ENCODE results near the gene EYA4. TPM values are rescaled to one million over a fixed set of nuclear protein-coding genes. Genes with fewer than 3 reads are reported as not detected.

Gene EYA4
- total RNA-seq, 2 experiments from 2014 or later = not detected

GRCh38 chr6:133297657-133298056, 56.5 kb downstream of the EYA4 start:
- H3K4me2 ChIP-seq (ENCODE audit: low read length) = no peak overlapping the region
- H3K27ac ChIP-seq (ENCODE audit: low read depth, low read length, poor library complexity, severe bottlenecking) = no peak overlapping the region
- no peaks in the 10 kb centered on the region for H4K20me1 ChIP-seq (ENCODE audit: insufficient read depth, low read length)
- no peaks in the 10 kb centered on the region for H3K9me3 ChIP-seq (ENCODE audit: low read length)
- H2AFZ ChIP-seq (ENCODE audit: low read length) = no peak overlapping the region
- H3K36me3 ChIP-seq (ENCODE audit: insufficient read depth, low read length) = no peaks in the 10 kb centered on the region
- H3K9me2 ChIP-seq (ENCODE audit: insufficient read depth, low read length) = no peaks in the 10 kb centered on the region
- H3K79me2 ChIP-seq (ENCODE audit: insufficient read depth, low read depth, low read length) = no peaks in the 10 kb centered on the region
- TF ChIP-seq CTCF (conservative IDR thresholded peaks at IDR 0.05; ENCODE audit: low read length) = no peak
- no peak for TF ChIP-seq EZH2phosphoT487 (IDR thresholded peaks at IDR 0.05; ENCODE audit: borderline replicate concordance, low read depth, low read length)
- no peak for DNase-seq (ENCODE audit: low spot score)
- H3K4me1 ChIP-seq (ENCODE audit: insufficient read depth, low read length, poor library complexity, severe bottlenecking) = no peaks in the 10 kb centered on the region
- intact Hi-C loops (cut with micrococcal nuclease; ENCODE audit: unreplicated experiment) = no loop called here
- CTCF ChIA-PET (ENCODE audit: unreplicated experiment) = no interaction called here
- POLR2A ChIA-PET = no interaction called here
- no TSS peak for BruUV-seq (replicated peaks)
- H3K4me3 ChIP-seq (ENCODE audit: low read depth, low read length, poor library complexity, severe bottlenecking) = no peak overlapping the region

GRCh38 chr6:133298335-133298734, 57.2 kb downstream of the EYA4 start:
- Histone ChIP-seq H3K4me1 (ENCODE audit: insufficient read depth, low read length, poor library complexity, severe bottlenecking) (no peaks in the 10 kb centered on the region), H3K36me3 (ENCODE audit: insufficient read depth, low read length) (no peaks in the 10 kb centered on the region), H3K4me3 (ENCODE audit: low read depth, low read length, poor library complexity, severe bottlenecking) (no peak overlapping the region), H3K79me2 (ENCODE audit: insufficient read depth, low read depth, low read length) (no peaks in the 10 kb centered on the region), H3K9me3 (ENCODE audit: low read length) (no peaks in the 10 kb centered on the region), H3K27ac (ENCODE audit: low read depth, low read length, poor library complexity, severe bottlenecking) (no peak overlapping the region), H3K4me2 (ENCODE audit: low read length) (no peak overlapping the region), H4K20me1 (ENCODE audit: insufficient read depth, low read length) (no peaks in the 10 kb centered on the region), H3K9me2 (ENCODE audit: insufficient read depth, low read length) (no peaks in the 10 kb centered on the region), H2AFZ (ENCODE audit: low read length) (no peak overlapping the region)
- no TSS peak for BruUV-seq (replicated peaks)
- TF ChIP-seq EZH2phosphoT487 (IDR thresholded peaks at IDR 0.05; ENCODE audit: borderline replicate concordance, low read depth, low read length) (no peak), CTCF (conservative IDR thresholded peaks at IDR 0.05; ENCODE audit: low read length) (no peak)
- intact Hi-C loops (cut with micrococcal nuclease; ENCODE audit: unreplicated experiment) = no loop called here
- no peak for DNase-seq (ENCODE audit: low spot score)
- POLR2A ChIA-PET = no interaction called here
- CTCF ChIA-PET (ENCODE audit: unreplicated experiment) = no interaction called here

- no peak for DNase-seq (ENCODE audit: low spot score)
- Histone ChIP-seq H3K9me2 (ENCODE audit: insufficient read depth, low read length) (no peaks in the 10 kb centered on the region), H3K79me2 (ENCODE audit: insufficient read depth, low read depth, low read length) (no peaks in the 10 kb centered on the region), H2AFZ (ENCODE audit: low read length) (no peak overlapping the region), H3K36me3 (ENCODE audit: insufficient read depth, low read length) (no peaks in the 10 kb centered on the region), H4K20me1 (ENCODE audit: insufficient read depth, low read length) (no peaks in the 10 kb centered on the region), H3K4me1 (ENCODE audit: insufficient read depth, low read length, poor library complexity, severe bottlenecking) (no peaks in the 10 kb centered on the region), H3K27ac (ENCODE audit: low read depth, low read length, poor library complexity, severe bottlenecking) (no peak overlapping the region), H3K4me2 (ENCODE audit: low read length) (no peak overlapping the region), H3K4me3 (ENCODE audit: low read depth, low read length, poor library complexity, severe bottlenecking) (no peak overlapping the region), H3K9me3 (ENCODE audit: low read length) (no peaks in the 10 kb centered on the region)
- ChIA-PET CTCF (ENCODE audit: unreplicated experiment) (no interaction called here), POLR2A (no interaction called here)
- intact Hi-C loops (cut with micrococcal nuclease; ENCODE audit: unreplicated experiment) = no loop called here
- no peak for TF ChIP-seq CTCF (conservative IDR thresholded peaks at IDR 0.05; ENCODE audit: low read length)
- no peak for TF ChIP-seq EZH2phosphoT487 (IDR thresholded peaks at IDR 0.05; ENCODE audit: borderline replicate concordance, low read depth, low read length)
- no TSS peak for BruUV-seq (replicated peaks)
Measured at GRCh38 chr6:133298801-133299200, 57.6 kb downstream of the EYA4 start.

Measured in OCI-LY7 (cell line).